Activated CD8-positive, alpha-beta memory T cell treated with anti-CD3 and anti-CD28 coated beads for 4 hours (primary cell): ENCODE results near the gene PCYT1B.
"Not testable (repeated sequence)": the region's sequence is repeated elsewhere in the genome, so short reads cannot be mapped to it uniquely, and the experiment has no call there.

Experiments
- DNase-seq, 2 donors: peaks; one replicate each; pipeline ENCODE4 v3.0.0-alpha.2; 2020; ENCODE audit warnings: low read depth in 2 of 2

Gene PCYT1B

DNA sequence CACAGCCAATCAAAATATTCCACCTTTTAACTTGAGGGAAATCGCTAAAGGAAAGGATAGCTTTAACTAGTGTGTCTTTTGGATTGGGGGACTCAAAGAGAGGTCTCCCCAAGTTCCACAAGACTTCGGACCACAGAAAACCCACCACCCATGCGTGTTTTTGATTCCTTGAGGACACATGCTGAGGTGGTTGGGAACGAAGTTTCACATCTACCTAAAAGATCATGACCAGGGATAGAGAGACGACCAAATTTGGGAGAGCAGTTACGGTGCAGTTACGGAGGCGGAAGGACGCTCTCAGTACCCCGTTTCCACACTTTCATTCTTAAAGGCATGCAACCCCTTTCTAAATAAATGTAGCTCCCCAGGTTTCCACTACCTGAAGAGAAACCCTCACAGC lies 1.1 kb downstream of the PCYT1B start:
- DNase-seq, result no peak

DNA sequence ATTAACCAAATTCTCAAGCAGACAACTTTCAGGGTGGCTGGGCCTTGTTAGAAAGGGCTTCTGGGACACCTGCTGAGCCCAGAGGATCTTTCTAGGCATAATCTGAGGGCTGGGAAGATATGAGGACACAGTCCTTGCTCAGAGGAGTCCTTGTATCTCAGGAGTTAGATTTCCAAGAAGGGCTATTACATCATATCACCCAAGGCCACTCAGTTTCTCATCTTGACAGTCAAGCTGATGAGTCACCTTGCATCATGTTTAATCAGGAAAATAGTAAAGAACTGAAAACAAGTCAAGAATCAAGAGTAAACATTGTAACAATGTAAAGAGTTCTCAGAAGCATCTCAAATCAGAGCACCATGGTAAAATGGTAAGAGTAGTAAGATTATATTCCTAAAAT lies 4.0 kb downstream of the PCYT1B start:
- no peak for DNase-seq

DNA sequence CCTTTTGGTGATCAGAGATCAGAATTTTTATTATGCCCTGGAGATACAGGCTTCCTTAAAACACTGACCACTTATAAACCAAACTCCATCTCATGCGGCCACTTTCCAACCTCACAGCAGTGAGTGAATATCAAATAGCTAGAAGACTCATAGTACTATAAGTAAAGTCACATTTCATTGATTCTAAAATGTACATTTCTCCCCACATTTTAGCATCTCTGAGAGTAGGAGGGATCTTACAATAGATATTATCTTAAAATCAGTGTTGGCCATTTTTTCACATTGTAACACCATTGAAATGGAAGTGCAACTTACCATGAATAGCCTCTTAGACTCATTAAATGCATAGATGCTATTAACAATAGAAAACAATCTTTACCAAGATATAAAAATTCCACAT lies 17.4 kb downstream of the PCYT1B start:
- no peak for DNase-seq

DNA sequence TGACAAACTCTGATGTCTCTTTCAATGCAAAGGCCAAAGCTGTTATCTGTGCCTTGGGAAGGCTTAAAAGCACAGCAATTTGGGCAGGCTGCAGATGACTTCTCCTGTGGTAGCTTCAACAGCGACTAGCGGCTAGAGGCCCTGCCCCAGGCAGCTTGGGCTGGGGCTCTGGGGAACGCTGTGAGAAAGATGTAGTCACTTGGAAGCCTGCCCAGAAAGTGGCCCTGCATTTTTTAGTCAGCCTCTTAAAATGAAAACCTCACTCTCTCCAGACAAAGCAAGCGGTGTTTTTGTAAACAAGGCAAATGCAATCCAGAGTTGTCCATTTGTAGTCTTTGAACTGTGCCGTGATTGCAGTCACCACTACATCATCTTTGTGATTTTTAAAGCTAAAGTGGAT lies 27.5 kb downstream of the PCYT1B start:
- DNase-seq, result no peak

DNA sequence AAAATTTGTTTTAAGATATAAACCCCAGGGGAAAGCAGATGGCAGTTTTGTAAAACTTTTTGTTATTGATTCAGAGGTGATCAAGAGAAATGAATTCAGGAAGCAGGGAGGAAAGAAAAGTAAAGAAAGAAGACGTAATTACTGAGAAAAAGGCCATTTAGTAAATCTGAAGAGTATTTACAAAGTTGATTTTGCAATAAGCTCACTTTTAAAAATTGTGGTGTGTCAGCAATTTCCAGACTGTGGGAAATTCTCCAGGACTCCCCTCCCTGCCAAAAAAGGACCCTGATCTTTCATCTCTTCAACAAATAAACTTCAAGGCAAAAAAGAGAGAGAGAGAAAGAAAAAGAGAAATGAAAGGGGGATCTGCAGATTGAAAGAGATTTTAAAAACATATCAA lies 36.6 kb downstream of the PCYT1B start:
- no peak for DNase-seq

DNA sequence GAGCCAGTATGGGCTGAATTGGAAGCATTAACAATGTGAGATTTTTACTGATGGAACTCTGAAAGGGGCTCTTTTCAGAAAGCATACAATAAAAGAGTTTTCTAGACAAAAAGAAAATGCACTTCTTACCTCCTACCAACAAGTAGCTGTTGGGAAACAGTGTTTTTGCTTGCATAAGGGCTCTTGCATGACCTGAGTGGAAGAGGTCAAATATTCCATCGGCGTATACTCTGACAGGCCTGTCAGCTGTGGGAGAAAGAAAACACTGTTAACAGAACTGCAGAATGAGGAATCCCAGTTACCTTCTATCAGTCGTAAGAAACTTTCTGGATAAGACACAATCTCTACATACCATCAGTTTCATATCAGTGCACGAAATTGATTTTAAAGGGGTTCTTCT lies 39.5 kb downstream of the PCYT1B start:
- no peak for DNase-seq

DNA sequence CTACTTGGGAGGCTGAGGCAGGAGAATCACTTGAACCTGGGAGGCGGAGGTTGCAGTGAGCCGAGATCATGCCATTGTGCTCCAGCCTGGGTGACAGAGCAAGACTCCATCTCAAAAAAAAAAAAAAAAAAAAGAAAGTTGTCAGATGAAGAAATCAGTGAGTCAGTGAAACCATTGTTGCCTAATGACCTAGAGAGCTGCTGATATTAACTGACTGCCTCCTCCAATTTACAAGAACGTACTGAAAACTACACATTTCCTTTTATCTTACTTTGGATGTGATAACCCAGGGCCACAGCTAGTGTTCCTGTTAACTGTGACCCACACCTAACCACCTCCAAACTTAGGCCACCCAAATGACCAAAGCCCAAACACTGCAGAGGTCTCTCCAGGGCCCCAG lies 41.2 kb downstream of the PCYT1B start:
- DNase-seq, result not testable (repeated sequence)

DNA sequence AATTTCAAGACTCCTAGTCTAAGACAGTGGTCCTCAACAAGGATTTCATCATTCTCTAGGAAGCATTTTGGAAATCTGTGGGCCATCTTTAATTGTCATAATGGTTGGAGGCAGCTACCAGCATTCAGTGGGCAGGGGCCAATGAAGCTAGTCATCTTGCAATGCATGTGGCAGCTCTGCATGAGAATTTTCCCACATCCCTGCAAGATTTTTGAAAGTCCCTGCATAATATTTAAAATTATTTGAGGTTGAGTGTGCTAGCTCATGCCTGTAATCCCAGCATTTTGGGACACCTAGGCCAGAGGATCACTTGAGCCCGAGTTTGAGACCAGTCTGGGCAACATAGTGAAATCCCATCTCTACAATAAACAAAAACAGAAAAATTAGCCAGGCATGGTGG lies 44.0 kb downstream of the PCYT1B start:
- no peak for DNase-seq

DNA sequence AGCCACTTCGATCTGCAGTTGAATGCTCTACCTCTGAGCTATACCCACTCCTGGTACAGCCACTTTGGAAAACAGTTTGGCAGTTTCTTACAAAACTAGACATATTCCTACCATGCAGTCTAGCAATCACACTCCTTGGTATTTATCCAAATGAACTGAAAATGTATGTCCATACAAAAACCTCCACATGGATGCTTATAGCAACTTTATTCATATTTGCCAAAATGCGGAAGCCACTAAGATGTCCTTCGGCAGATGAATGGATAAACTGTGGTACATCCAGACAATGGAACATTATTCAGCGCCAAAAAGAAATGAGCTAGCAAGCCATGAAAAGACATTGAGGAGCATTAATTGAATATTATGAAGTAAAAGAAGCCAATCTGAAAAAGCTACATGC lies 45.3 kb downstream of the PCYT1B start:
- no peak for DNase-seq

DNA sequence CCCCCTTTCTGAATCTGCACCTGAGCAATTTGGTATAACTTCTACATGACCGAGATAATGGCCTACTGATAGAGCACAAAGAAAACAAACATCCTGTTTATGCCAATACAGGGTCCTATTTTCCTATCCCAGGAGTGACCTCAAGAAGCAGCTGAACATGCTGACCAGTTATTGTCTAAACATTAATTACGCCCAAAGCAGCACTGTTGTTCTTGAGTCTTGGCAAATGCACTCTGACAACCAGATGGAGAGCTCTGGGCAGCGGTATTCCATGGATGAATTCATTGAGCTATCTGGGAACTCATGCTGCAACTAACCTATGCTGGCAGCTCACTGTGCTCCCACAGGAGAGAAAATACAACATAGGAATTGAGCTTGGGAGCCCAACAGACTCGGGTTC lies 52.6 kb downstream of the PCYT1B start:
- DNase-seq, result no peak

DNA sequence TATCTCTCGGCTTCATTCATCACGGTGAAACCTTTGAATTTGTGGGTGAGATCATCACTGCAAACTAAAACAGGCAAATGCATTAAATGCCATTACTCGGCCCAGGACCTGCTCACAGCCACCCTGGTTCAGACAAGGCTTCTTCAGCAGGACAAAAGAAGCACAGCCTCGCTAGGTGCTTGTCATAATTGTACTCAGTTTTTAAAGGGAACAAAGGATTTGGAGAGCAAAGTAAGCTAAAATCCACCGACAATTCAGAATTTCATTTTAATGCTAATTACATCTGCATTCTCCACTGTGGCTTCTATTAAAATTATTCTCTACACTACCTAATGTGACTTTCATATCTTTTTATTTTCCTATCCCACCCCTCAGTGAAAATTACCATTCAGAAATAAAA lies 57.0 kb downstream of the PCYT1B start:
- DNase-seq, result no peak

DNA sequence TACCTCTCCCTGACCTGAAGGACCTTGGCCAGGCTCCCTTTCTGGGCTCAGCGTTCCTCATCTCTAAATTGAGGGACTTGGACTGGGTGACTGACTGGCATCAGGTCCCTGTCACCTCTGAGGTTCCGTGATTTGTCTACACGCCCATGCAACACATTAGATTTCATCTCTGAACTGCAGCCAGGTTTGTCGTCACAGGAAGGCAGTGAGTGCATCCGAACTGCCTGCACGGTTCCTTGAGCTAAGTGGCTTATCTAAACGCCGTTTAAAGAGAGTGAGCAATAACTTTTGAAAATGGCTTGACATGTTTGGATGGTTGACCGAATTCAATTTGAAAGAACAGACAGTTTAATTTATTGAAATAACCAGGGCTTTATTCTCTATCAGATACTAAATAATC lies 70.1 kb downstream of the PCYT1B start:
- DNase-seq, result no peak

DNA sequence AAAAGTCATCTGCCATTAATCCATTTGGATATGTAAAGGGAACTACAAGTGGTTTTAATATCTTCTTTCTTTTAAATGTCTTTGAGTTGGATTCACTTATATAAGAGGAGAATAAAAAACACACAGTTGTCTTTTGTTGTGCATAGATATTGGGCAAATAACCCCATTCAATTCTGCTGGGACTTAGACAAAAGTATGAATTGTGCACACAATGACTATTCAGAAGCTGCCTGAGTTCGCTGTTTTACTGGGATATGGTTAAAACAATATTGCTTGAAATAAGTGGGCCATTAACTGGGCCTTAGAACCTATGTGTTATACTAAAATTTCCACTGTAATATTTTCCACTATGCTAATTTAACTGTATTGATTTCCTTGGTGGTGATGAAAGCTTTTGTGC lies 71.7 kb downstream of the PCYT1B start:
- DNase-seq, result no peak

DNA sequence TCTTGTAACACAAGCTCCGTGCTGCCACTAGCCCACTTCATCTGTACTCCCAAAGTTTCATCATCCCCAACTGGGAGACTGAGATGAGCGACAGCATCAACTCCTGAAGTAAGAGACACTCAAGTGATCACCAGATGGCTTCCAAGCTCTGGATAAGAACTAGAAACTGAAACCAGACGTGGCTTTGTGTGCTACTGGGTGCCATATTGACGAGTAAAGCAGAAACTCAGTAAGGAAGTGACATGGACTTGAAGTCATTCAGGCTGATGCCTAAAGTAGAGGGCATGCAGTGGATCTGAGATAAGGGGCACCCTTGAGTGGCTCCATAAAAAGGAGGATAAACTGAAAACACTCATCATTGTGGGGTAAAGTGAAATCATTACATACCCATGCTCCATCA lies 72.4 kb downstream of the PCYT1B start:
- DNase-seq, result no peak

DNA sequence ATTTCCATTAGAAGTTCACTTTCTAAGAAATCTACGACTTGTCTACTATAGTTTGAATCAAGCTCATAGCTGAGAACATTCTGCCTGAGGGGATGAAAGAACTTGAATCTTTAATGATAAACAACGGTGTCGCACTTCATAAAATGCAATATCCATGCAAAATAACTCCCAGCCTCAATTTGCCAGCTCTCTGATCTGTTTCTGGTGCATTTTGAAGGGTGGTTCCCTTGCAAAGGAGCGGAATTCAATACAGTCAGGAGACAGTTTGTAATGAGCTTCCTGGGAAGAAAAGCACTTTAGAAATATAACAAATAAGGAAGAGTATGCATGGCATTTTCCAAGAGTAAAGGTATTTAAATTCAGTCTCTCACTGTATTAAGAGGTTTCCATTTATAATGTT lies 80.0 kb downstream of the PCYT1B start:
- DNase-seq, result no peak

DNA sequence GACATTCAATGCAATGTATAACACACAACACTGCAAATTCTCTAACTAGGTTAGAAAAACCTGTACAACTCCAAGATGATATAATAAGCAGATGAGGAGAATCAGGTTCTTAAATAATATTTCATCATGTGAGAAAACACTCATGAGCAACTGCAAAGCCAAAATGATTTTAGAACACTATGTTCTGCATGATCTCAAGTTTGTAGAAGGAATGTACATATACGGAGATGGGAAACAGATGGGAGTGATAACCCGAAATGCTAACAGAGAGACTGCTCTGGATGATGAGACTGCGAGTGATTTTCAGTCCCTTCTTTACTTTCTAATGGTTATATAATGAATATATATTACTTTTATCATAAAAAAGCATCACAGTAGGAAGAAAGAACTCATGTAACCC lies 80.9 kb downstream of the PCYT1B start:
- DNase-seq, result no peak

DNA sequence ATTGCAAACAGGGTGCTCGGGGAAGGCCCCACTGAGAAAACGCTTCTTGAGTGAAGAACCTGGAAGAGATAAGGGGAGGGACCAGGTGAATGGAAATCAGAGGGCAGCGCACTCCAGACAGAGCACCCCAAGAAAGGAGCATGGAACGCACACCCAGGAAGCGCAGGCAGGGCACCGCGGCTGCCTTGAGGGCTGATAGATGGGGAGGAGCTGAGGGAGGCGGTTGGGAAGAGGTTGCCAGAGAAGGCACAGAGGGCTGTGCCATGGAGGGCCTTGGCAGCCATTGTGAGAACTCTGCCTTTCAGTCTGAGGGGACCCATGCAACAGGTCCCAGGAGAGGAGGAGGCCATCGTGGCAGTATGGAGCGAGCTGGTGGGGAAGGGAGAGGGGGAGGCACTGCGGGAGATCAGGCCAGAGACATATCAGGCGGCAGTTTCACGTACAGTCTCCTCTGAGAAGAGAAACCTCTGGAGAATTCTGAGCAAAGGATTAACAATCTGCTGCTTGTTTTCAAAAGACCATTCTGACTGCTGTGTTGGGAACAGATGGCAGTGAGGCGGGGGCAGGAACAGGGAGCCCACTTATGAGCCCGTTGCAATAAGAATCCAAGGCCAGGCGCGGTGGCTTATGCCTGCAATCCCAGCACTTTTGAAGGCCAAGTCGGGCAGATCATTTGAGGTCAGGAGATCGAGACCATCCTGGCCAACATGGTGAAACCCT lies 83.7 kb downstream of the PCYT1B start:
- no peak for DNase-seq

DNA sequence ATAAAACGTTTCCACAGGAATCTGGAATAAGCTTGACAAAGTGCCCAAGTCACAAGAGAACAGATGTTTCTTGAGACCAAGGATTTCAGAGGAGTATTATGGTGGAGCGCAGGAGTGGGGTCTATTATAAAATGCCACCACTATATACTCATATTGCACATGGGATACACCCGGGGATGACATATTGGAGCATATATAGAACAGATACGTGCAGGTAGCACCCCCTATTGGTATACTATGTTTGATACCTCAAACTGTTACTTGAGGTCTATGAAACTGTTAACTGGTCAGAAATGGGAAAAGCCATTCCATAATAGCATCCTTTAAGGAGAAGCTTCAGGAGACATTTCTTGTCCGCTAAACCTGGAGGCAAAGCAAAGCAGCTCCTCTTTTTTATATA lies 86.0 kb downstream of the PCYT1B start:
- DNase-seq, result no peak

DNA sequence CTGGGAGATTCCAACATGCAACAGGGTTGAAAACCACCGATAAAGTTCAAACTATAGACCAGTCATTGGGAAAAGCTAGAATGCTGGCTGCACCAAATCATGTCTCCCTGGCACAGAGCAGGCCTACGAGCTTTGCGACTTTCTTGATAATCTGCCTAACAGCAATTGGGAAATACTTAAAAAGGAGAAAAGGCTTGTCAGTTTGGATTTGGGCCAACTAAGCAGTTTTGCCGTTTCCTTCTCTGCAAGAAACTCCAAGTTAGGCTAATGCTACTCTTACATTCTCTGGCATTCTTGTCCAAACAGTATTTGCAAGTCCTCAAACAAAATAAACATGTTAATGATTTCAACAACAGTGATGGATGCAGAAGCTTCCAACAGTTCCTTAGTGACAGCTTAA lies 94.1 kb downstream of the PCYT1B start:
- no peak for DNase-seq

DNA sequence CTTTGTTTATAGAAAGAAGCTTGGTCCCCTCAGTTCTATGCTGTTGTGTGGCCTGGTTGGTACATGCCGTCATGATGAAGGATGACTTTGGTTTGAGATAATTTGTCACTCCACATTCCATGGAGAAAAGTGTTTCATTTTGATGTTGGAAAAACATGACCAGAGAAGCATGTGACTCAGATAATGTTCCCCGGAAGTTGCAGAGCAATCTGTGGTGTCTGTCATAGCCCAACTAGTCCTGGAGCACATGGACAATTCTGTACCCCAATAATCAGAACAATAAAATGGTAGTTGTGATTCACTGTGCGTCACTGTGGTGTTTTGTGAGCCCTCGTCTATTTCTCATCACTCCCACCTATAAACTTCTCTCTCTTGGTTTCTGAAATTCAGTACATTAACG lies 97.0 kb downstream of the PCYT1B start:
- no peak for DNase-seq

DNA sequence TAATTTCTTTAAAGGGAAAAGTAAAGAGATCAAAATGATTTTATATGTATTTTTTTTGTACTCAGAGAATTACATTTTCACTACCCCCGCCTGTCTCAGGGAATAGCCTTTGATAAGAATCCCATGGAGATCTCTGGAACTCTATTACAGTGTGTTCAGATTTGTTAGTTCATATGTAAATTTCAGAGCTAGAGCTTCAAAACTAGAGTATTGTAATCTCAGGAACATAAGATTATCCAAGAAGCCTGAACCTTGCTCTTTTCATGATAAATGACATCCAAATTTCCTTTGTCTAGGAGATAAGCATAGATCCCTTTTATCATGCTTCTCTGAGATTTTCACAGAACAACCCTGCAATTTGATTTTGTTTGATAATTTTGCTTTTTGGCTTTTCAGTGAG lies 99.2 kb downstream of the PCYT1B start:
- DNase-seq, result no peak

DNA sequence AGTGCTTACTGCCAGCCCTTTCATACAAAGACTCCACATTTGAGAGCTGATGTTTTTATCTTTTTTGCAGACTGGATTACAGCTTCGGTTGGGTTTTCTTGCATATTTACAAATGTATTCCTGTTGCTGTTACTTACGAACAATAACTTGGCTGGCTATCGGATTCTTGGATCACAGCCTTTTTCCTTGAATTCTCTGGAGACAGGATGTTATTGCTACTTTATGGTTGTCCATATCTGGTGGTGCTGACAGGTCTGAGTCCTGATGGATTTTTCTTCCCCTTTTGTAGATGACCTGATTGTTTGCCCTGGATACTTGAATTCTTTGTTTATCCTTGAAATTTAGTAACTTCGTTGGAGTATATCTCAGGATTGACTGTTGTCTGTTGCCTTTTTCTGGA lies 104.4 kb downstream of the PCYT1B start:
- no peak for DNase-seq

DNA sequence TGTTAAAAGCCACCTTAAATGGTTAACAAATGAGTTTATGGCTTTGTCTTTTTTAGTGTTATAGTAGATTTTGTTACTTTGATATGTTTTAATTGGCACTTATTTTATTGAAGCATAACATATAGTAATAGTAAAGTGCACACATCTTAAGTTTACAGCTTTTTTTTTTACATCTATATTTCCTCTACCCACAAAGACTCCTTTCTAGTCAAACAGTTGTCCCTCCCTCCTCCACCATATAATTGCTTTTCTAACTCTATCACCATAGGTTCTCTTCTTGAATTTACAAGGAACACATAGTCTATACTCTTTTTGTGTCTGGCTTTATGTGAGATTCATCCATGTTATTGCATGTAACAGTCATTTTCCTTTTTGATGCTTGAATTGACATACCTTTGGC lies 110.6 kb downstream of the PCYT1B start:
- DNase-seq, result no peak

DNA sequence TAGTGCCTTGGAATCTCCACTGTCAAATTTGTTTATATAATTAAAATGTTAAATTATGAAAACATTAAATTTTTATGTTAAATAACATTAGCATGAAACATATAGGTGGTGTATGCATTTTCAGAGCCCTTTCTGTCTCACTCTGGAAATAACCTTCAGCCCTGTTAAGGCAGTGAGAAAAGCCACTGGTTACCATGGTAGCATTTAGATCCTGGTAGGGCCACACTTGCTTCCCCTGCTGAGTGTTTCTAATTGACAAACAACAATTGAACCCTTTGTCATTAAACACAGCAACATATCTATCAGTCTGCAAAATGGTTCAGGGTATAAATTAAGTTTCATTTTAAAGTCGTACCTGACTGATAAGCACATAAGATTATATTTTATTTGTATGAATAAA lies 118.5 kb downstream of the PCYT1B start:
- no peak for DNase-seq

DNA sequence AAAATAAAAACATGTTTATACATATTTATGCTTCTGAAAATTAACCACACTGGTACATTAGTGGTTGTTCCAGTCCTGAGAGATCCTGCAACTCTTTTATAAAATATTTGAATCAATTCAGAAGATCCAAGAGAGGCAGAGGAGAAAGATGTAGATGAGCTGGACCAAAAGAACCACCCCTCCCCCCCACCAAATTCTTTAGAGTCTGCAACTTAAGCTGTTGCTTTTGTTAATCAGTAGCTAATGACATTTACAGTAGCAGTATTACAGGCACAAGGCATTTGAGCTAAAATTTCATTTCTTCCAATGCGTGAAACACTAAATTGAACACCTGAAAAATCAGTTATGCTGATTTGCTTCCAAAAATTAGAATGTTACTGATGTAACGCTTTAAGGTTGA lies 120.5 kb downstream of the PCYT1B start:
- DNase-seq, result no peak
